Measurements from ENCODE around the gene EGFL8.

EGFL8 gene

GRCh38 chr6:32149092-32149755, 15.2 kb upstream of the EGFL8 start:
- Histone ChIP-seq H2AFZ (ENCODE audit: low read depth, low read length) (no peak overlapping the region), H3K36me3 (ENCODE audit: insufficient read depth, low read length) (no peaks in the 10 kb centered on the region), H3K27me3 (ENCODE audit: insufficient read depth, low read length) (no peaks in the 10 kb centered on the region), H3K9me3 (ENCODE audit: low read length) (no peaks in the 10 kb centered on the region), H3K4me3 (ENCODE audit: low read length) (no peak overlapping the region), H3K4me1 (ENCODE audit: insufficient read depth, low read length) (peaks cover 25% of the 10 kb centered on the region)

GRCh38 chr6:32149932-32150870, 14.2 kb upstream of the EGFL8 start:
- Histone ChIP-seq H3K36me3 (ENCODE audit: insufficient read depth, low read length) (no peaks in the 10 kb centered on the region), H2AFZ (ENCODE audit: low read depth, low read length) (no peak overlapping the region), H3K27me3 (ENCODE audit: insufficient read depth, low read length) (no peaks in the 10 kb centered on the region), H3K9me3 (ENCODE audit: low read length) (no peaks in the 10 kb centered on the region), H3K4me3 (ENCODE audit: low read length) (no peak overlapping the region), H3K4me1 (ENCODE audit: insufficient read depth, low read length) (peaks cover 33% of the 10 kb centered on the region)

- no peak overlapping the region for H3K4me3 ChIP-seq (ENCODE audit: low read length)
- no peaks in the 10 kb centered on the region for H3K27me3 ChIP-seq (ENCODE audit: insufficient read depth, low read length)
- no peak overlapping the region for H2AFZ ChIP-seq (ENCODE audit: low read depth, low read length)
- H3K4me1 ChIP-seq (ENCODE audit: insufficient read depth, low read length): peaks cover 36% of the 10 kb centered on the region
- no peaks in the 10 kb centered on the region for H3K9me3 ChIP-seq (ENCODE audit: low read length)
- peaks cover 6% of the 10 kb centered on the region for H3K36me3 ChIP-seq (ENCODE audit: insufficient read depth, low read length)
Measured at GRCh38 chr6:32151181-32151862, 13.1 kb upstream of the EGFL8 start.

GRCh38 chr6:32151863-32152768, 12.3 kb upstream of the EGFL8 start, which contains the start of gene PRRT1:
TSS of gene PRRT1 (minus strand) at chr6:32151939. CDS start at chr6:32151827, 112 bp downstream.
- Histone ChIP-seq H3K4me1 (ENCODE audit: insufficient read depth, low read length) (peaks cover 29% of the 10 kb centered on the region), H3K36me3 (ENCODE audit: insufficient read depth, low read length) (peaks cover 11% of the 10 kb centered on the region), H3K4me3 (ENCODE audit: low read length) (peak within 1 kb of the TSS; percentile 76), H3K9me3 (ENCODE audit: low read length) (no peaks in the 10 kb centered on the region), H3K27me3 (ENCODE audit: insufficient read depth, low read length) (no peaks in the 10 kb centered on the region), H2AFZ (ENCODE audit: low read depth, low read length) (peak within 1 kb of the TSS; percentile 51)

- H3K9me3 ChIP-seq (ENCODE audit: low read length): no peaks in the 10 kb centered on the region
- H3K36me3 ChIP-seq (ENCODE audit: insufficient read depth, low read length): peaks cover 18% of the 10 kb centered on the region
- H3K4me1 ChIP-seq (ENCODE audit: insufficient read depth, low read length): peaks cover 29% of the 10 kb centered on the region
- H3K4me3 ChIP-seq (ENCODE audit: low read length): peak overlapping the region; percentile 76
- peak overlapping the region; percentile 51 for H2AFZ ChIP-seq (ENCODE audit: low read depth, low read length)
- no peaks in the 10 kb centered on the region for H3K27me3 ChIP-seq (ENCODE audit: insufficient read depth, low read length)
Measured at GRCh38 chr6:32152769-32153563, 11.4 kb upstream of the EGFL8 start.

GRCh38 chr6:32153564-32154513, 10.6 kb upstream of the EGFL8 start, which contains the start of gene PPT2:
TSS of gene PPT2 (plus strand) at chr6:32154141. CDS start at chr6:32154595, 454 bp downstream.
- H3K4me1 ChIP-seq (ENCODE audit: insufficient read depth, low read length): peaks cover 29% of the 10 kb centered on the region
- no peaks in the 10 kb centered on the region for H3K9me3 ChIP-seq (ENCODE audit: low read length)
- no peaks in the 10 kb centered on the region for H3K27me3 ChIP-seq (ENCODE audit: insufficient read depth, low read length)
- H3K36me3 ChIP-seq (ENCODE audit: insufficient read depth, low read length): peaks cover 27% of the 10 kb centered on the region
- peak within 1 kb of the TSS; percentile 51 for H2AFZ ChIP-seq (ENCODE audit: low read depth, low read length)
- peak within 1 kb of the TSS; percentile 76 for H3K4me3 ChIP-seq (ENCODE audit: low read length)

- peaks cover 29% of the 10 kb centered on the region for H3K36me3 ChIP-seq (ENCODE audit: insufficient read depth, low read length)
- H2AFZ ChIP-seq (ENCODE audit: low read depth, low read length): peak overlapping the region; percentile 51
- H3K4me3 ChIP-seq (ENCODE audit: low read length): peak overlapping the region; percentile 76
- no peaks in the 10 kb centered on the region for H3K27me3 ChIP-seq (ENCODE audit: insufficient read depth, low read length)
- no peaks in the 10 kb centered on the region for H3K9me3 ChIP-seq (ENCODE audit: low read length)
- H3K4me1 ChIP-seq (ENCODE audit: insufficient read depth, low read length): peaks cover 29% of the 10 kb centered on the region
Measured at GRCh38 chr6:32154514-32155161, 9.8 kb upstream of the EGFL8 start.

GRCh38 chr6:32156891-32157290, 7.5 kb upstream of the EGFL8 start:
- Histone ChIP-seq H3K4me3 (ENCODE audit: low read length) (no peak overlapping the region), H3K4me1 (ENCODE audit: insufficient read depth, low read length) (peaks cover 24% of the 10 kb centered on the region), H2AFZ (ENCODE audit: low read depth, low read length) (no peak overlapping the region), H3K27me3 (ENCODE audit: insufficient read depth, low read length) (no peaks in the 10 kb centered on the region), H3K36me3 (ENCODE audit: insufficient read depth, low read length) (peaks cover 31% of the 10 kb centered on the region), H3K9me3 (ENCODE audit: low read length) (no peaks in the 10 kb centered on the region)

- H3K4me1 ChIP-seq (ENCODE audit: insufficient read depth, low read length): peaks cover 13% of the 10 kb centered on the region
- H3K4me3 ChIP-seq (ENCODE audit: low read length): no peak overlapping the region
- no peak overlapping the region for H2AFZ ChIP-seq (ENCODE audit: low read depth, low read length)
- H3K36me3 ChIP-seq (ENCODE audit: insufficient read depth, low read length): peaks cover 39% of the 10 kb centered on the region
- H3K27me3 ChIP-seq (ENCODE audit: insufficient read depth, low read length): no peaks in the 10 kb centered on the region
- H3K9me3 ChIP-seq (ENCODE audit: low read length): no peaks in the 10 kb centered on the region
Measured at GRCh38 chr6:32158052-32158451, 6.3 kb upstream of the EGFL8 start.

GRCh38 chr6:32163559-32164258, 686 bp upstream of the EGFL8 start:
- peaks cover 41% of the 10 kb centered on the region for H3K36me3 ChIP-seq (ENCODE audit: insufficient read depth, low read length)
- no peaks in the 10 kb centered on the region for H3K27me3 ChIP-seq (ENCODE audit: insufficient read depth, low read length)
- H2AFZ ChIP-seq (ENCODE audit: low read depth, low read length): no peak overlapping the region
- no peaks in the 10 kb centered on the region for H3K9me3 ChIP-seq (ENCODE audit: low read length)
- peaks cover 10% of the 10 kb centered on the region for H3K4me1 ChIP-seq (ENCODE audit: insufficient read depth, low read length)
- no peak overlapping the region for H3K4me3 ChIP-seq (ENCODE audit: low read length)
